ENCODE data around the gene TSC2.

DNA sequence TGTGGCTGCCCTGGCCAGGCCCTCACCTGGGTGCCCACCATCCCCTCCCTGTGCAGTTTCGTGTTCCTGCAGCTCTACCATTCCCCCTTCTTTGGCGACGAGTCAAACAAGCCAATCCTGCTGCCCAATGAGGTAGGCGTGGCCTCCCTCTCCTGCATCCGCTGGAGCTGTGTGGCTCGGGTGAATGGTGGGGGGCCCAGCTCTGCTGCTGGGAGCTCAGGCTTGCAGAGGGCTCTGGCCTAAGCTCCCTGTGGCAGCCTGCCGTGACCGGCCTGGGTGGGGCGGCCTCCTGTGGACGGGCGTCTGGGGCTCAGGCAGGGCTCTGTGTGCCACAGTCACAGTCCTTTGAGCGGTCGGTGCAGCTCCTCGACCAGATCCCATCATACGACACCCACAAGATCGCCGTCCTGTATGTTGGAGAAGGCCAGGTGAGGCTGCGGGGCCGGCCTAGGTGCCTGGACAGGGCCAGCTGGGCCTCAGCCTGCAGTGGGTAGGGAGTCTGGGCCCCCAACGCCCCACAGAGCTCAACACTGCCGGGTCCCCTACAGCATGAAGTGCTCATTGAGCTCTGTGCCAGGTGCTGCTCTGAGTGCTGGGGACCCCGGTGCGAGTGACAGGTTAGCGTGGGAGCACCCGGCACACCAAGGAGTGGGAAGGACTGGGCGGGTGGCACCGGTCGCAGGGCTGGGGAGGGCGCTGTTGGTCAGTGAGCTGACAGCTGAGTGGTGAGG is 37.3 kb downstream of the TSC2 start:
- TF ChIP-seq, protein P1, sequence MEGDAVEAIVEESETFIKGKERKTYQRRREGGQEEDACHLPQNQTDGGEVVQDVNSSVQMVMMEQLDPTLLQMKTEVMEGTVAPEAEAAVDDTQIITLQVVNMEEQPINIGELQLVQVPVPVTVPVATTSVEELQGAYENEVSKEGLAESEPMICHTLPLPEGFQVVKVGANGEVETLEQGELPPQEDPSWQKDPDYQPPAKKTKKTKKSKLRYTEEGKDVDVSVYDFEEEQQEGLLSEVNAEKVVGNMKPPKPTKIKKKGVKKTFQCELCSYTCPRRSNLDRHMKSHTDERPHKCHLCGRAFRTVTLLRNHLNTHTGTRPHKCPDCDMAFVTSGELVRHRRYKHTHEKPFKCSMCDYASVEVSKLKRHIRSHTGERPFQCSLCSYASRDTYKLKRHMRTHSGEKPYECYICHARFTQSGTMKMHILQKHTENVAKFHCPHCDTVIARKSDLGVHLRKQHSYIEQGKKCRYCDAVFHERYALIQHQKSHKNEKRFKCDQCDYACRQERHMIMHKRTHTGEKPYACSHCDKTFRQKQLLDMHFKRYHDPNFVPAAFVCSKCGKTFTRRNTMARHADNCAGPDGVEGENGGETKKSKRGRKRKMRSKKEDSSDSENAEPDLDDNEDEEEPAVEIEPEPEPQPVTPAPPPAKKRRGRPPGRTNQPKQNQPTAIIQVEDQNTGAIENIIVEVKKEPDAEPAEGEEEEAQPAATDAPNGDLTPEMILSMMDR (IDR thresholded peaks at IDR 0.05), result 0 out of 2 replicates have a peak, but pooled peaks have one; percentile 6
- TF ChIP-seq ZFX (IDR thresholded peaks at IDR 0.05; ENCODE audit: borderline replicate concordance), result no peak

Data from 22Rv1 (cell line).